ENCODE measurements around the gene PSME3IP1.

The PSME3IP1 gene

DNA sequence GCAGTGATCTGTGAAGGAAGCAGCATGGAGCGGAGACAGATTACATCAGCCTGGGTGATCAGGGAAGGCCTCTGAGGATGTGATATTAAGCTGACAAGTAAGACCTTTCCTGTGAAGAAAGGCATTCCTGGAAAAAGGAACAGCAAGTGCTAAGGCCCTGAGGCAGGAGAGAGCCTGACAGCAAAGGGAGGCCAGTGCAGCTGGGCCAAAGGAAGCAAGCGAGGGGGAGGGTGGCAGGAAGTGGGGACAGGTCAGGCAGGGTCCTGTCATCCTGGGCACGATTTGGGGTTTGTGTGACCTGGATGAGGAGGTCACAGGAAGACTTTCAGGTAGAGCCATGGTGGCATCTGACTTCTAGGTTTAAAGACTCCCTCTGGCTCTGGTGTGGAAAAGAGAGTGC lies 81.1 kb downstream of the PSME3IP1 start:
- no peaks in the 10 kb centered on the region for H3K27me3 Mint-ChIP-seq
- H3K4me3 Mint-ChIP-seq, result no peak overlapping the region
- DNase-seq (ENCODE audit: low spot score in 2 of 2) (no peak), ATAC-seq (replicated peaks; ENCODE audit: extremely low read depth, poor library complexity, severe bottlenecking) (no peak)
- no peak overlapping the region for H3K27ac Mint-ChIP-seq (ENCODE audit: low read depth)
- H3K9me3 Mint-ChIP-seq, result no peaks in the 10 kb centered on the region
- peaks cover 26% of the 10 kb centered on the region for H3K4me1 Mint-ChIP-seq
- peaks cover 2% of the 10 kb centered on the region for H3K36me3 Mint-ChIP-seq (ENCODE audit: insufficient read depth)

DNA sequence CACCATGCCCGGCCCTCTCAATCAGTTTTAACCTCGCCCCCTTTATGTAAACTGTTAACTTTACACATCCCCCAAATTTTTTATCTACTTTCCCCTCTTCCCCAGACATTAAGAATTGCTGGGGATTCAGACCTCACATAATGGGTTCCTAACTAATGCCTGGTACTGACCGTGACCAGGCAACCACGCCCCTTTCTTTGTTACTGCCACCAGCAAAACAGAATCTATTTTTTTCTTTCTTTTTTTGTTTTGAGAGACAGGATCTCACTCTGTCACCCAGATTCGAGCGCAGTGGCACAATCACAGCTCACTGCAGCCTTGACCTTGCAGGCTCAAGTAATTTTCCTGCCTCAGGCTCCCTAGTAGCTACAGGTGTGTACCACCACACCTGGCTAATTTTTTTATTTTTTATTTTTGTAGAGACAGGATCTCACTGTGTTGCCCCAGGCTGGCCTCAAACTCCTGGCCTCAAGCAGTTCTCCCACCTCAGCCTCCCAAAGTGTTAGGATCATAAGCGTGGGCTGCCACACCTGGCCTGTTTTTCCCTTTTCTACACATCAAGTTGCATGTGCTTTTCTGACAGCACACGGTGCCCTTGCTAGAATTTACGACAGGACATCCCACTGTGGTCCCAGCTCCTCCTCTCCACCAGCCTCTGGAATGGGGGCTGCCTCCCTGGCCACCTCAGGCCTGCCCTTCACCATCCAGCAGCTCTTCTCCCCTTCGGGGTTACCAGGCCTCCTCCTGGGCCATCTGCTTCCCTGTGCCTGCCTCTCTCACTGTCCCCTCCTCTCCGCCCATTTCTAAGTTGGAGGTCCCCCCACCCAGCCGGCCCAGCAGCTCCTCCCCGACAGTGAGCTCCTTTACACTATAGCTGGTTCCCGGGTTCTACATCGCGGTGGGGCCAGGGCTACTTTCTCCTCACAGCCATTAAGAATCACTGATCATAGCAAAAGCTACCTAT lies 82.7 kb downstream of the PSME3IP1 start:
- no peak overlapping the region for H3K4me3 Mint-ChIP-seq
- H3K27ac Mint-ChIP-seq (ENCODE audit: low read depth), result peak overlapping the region; percentile 35
- no peak for ATAC-seq (replicated peaks; ENCODE audit: extremely low read depth, poor library complexity, severe bottlenecking)
- no peak for DNase-seq (ENCODE audit: low spot score in 2 of 2)
- no peaks in the 10 kb centered on the region for H3K27me3 Mint-ChIP-seq
- H3K36me3 Mint-ChIP-seq (ENCODE audit: insufficient read depth), result peaks cover 2% of the 10 kb centered on the region
- peaks cover 32% of the 10 kb centered on the region for H3K4me1 Mint-ChIP-seq
- no peaks in the 10 kb centered on the region for H3K9me3 Mint-ChIP-seq

All from central memory CD8-positive, alpha-beta T cell (primary cell).